Ovary (tissue), 3 donors: ENCODE results near the gene ANO1.

ENCODE experiments used
- EP300 ChIP-seq: sonication (generic); formaldehyde crosslinking; IDR thresholded peaks from one replicate; pipeline ENCODE4 v1.6.1; 2017; ENCODE audit warnings: antibody characterized with exemption
- POLR2A ChIP-seq: fragments of 450-650 bp; IDR thresholded peaks from one replicate; pipeline ENCODE4 v1.6.1; 2017; ENCODE audit warnings: antibody characterized with exemption, mild to moderate bottlenecking, moderate library complexity
- TF ChIP-seq, protein P1 (sequence below), 3 donors: fragments of 450-650 bp in 2 of 3; fragments of 200-600 bp in 1 of 3; IDR thresholded peaks; one replicate each; pipeline versions ENCODE4 v1.5.1 to v1.8.0; 2016 to 2022; ENCODE audit warnings: antibody characterized with exemption in 3 of 3, mild to moderate bottlenecking in 1 of 3
- donor health status: DM: no; HTN: no; CAD: no.

DNA sequence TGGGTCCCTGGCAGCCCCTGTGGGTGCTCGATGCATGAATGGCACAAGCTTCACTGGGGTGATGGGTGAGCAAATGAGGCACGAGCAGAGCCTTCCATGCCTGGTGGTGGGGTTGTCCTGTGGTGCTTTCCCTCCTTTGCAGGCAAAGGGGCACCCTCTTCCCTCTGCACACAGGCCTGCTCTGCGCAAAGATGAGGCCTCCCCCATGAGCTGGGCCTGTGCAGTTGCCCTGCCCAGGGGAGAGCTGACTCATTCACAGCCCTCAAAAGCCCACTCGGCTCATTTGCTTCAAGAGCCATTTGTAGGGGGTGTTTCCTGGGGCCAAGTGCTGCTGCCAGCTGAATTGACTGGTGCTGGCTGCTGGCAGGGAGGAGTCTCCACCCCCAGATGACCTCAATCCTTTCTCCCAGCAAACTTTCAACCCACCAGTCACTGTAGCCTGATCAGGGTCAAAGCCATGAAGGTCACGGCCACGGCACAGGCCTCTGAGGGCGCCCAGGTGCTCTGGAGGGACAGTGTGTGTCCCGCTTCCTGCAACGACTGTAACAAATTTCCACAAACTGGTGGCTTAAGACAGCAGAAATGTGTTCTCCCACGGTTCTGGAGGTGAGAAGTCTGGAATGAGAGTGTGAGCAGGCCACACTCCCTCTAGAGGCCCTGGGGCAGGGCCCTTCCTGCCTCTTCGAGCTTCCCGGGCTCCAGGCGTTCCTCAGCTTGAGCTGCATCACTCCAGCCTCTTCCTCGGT, 48.8 kb upstream of the ANO1 start:
- TF ChIP-seq POLR2A (no peak), EP300 (no peak)
- TF ChIP-seq, protein P1, sequence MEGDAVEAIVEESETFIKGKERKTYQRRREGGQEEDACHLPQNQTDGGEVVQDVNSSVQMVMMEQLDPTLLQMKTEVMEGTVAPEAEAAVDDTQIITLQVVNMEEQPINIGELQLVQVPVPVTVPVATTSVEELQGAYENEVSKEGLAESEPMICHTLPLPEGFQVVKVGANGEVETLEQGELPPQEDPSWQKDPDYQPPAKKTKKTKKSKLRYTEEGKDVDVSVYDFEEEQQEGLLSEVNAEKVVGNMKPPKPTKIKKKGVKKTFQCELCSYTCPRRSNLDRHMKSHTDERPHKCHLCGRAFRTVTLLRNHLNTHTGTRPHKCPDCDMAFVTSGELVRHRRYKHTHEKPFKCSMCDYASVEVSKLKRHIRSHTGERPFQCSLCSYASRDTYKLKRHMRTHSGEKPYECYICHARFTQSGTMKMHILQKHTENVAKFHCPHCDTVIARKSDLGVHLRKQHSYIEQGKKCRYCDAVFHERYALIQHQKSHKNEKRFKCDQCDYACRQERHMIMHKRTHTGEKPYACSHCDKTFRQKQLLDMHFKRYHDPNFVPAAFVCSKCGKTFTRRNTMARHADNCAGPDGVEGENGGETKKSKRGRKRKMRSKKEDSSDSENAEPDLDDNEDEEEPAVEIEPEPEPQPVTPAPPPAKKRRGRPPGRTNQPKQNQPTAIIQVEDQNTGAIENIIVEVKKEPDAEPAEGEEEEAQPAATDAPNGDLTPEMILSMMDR (IDR thresholded peaks at IDR 0.05): no peak
